NB4 (cell line): Measurements from ENCODE around the gene MLH1.

Source experiments
- POLR2A ChIP-seq: IDR thresholded peaks from 2 replicates; pipeline ENCODE4 v1.6.1; 2011; ENCODE audit warnings: mild to moderate bottlenecking; ENCODE audit not compliant: insufficient read length; ENCODE audit errors: extremely low read depth
- TF ChIP-seq, protein P1 (sequence below): IDR thresholded peaks from one replicate; pipeline ENCODE4 v1.5.1; 2012; ENCODE audit warnings: low read depth, low read length
- TF ChIP-seq, protein P2 (sequence below): IDR thresholded peaks from 2 replicates; pipeline ENCODE4 v1.6.1; 2011; ENCODE audit warnings: low read depth, low read length

DNA sequence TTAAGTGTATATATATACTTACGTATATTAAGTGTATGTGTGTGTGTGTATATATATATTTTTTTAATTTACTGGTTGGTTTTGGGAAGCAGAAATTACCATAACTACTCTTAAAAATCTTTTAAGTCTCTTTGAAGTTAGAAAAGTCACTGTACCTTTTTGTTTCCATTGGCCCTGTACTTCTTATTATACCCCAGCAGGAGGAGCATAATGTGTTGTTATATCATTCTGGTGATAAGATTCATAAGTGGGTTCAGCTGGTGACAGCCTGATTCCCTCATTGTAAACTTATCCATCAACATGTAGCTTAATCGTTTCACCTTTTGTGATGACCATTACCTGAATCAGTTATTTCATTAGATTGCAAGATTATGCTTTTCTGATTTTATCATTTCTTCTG lies 30.8 kb downstream of the MLH1 start:
- TF ChIP-seq POLR2A = no peak
- TF ChIP-seq, protein P1, sequence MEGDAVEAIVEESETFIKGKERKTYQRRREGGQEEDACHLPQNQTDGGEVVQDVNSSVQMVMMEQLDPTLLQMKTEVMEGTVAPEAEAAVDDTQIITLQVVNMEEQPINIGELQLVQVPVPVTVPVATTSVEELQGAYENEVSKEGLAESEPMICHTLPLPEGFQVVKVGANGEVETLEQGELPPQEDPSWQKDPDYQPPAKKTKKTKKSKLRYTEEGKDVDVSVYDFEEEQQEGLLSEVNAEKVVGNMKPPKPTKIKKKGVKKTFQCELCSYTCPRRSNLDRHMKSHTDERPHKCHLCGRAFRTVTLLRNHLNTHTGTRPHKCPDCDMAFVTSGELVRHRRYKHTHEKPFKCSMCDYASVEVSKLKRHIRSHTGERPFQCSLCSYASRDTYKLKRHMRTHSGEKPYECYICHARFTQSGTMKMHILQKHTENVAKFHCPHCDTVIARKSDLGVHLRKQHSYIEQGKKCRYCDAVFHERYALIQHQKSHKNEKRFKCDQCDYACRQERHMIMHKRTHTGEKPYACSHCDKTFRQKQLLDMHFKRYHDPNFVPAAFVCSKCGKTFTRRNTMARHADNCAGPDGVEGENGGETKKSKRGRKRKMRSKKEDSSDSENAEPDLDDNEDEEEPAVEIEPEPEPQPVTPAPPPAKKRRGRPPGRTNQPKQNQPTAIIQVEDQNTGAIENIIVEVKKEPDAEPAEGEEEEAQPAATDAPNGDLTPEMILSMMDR = no peak
- TF ChIP-seq, protein P2, sequence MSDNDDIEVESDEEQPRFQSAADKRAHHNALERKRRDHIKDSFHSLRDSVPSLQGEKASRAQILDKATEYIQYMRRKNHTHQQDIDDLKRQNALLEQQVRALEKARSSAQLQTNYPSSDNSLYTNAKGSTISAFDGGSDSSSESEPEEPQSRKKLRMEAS = no peak
